Transverse colon (tissue), 4 donors: Measurements from ENCODE around the gene SSPN. TPM values are rescaled to one million over a fixed set of nuclear protein-coding genes. Genes with fewer than 3 reads are reported as not detected.

ENCODE experiments used
- DNase-seq: peaks from one replicate; pipeline ENCODE4 v3.0.0-alpha.2; 2019
- H3K27ac ChIP-seq, 4 donors: fragments of 200-600 bp; sonication (generic); 2 replicates each; pipeline ENCODE4 v1.5.1; 2016 to 2018; ENCODE audit warnings: inconsistent platforms in 4 of 4
- H3K27me3 ChIP-seq: fragments of 200-600 bp; sonication (generic); 2 replicates; pipeline ENCODE4 v1.5.1; 2017; ENCODE audit warnings: inconsistent platforms
- H3K36me3 ChIP-seq, 4 donors: fragments of 200-600 bp; sonication (generic); 2 replicates each; pipeline ENCODE4 v1.5.1; 2017 to 2019; ENCODE audit warnings: inconsistent platforms in 4 of 4
- H3K4me1 ChIP-seq, 4 donors: fragments of 200-600 bp; sonication (generic); 2 replicates each; pipeline ENCODE4 v1.5.1; 2017 to 2020; ENCODE audit warnings: inconsistent platforms in 4 of 4
- H3K4me3 ChIP-seq, 4 donors: fragments of 200-600 bp; sonication (generic); 1 replicate in 1 of 4; 2 replicates in 3 of 4; pipeline versions ENCODE4 v1.5.1 to v1.6.1; 2017 to 2019; ENCODE audit warnings: inconsistent platforms in 4 of 4
- H3K9me3 ChIP-seq, 2 donors: fragments of 200-600 bp; sonication (generic); 2 replicates each; pipeline ENCODE4 v1.5.1; 2017 to 2019; ENCODE audit warnings: inconsistent platforms in 2 of 2
- EP300 ChIP-seq: sonication (generic); formaldehyde crosslinking; IDR thresholded peaks from one replicate; pipeline ENCODE4 v1.6.1; 2017; ENCODE audit warnings: antibody characterized with exemption, low read depth
- POLR2A ChIP-seq: fragments of 450-650 bp; IDR thresholded peaks from one replicate; pipeline ENCODE4 v1.6.1; 2016; ENCODE audit warnings: antibody characterized with exemption, mild to moderate bottlenecking, moderate library complexity
- POLR2AphosphoS5 ChIP-seq, 3 donors: sonication (generic); formaldehyde crosslinking; IDR thresholded peaks; one replicate each; pipeline ENCODE4 v1.6.1; 2016; ENCODE audit warnings: antibody characterized with exemption in 3 of 3
- WGBS, 2 donors: methylation state at CpG; one replicate each; pipeline ENCODE4 v1.1.5; 2018; ENCODE audit warnings: low coverage in 1 of 2; 5-methylcytosine and 5-hydroxymethylcytosine counted together
- in situ Hi-C, 4 donors: fragments of 200-750 bp; cut with MboI; loops; one replicate each; pipeline versions ENCODE4 v1.15.0 to v1.15.1; 2017; ENCODE audit warnings: low sequenced_read_pairs in 3 of 4, low pct_ligation_motif_present in 1 of 4, low pct_unique_long_range_greater_than_20kb in 1 of 4
- intact Hi-C: fragments of 100-400 bp; cut with DNase I; formaldehyde crosslinking; loops from one replicate; pipeline ENCODE4 v1.15.1; 2023; ENCODE audit warnings: low total_unique reads
- total RNA-seq, 4 donors: library from RNA; depleted of rRNA; stranded (reverse); fragments of >200 nt; gene quantifications; one replicate each; pipeline ENCODE4 v1.1.0, GENCODE V29; 2016
- TF ChIP-seq, protein P1 (sequence below), 5 experiments: fragments of 200-600 bp in 3 of 5; fragments of 450-650 bp in 2 of 5; sonication (generic) in 3 of 5; IDR thresholded peaks; 1 replicate in 2 of 5; 2 replicates in 3 of 5; pipeline ENCODE4 v1.5.1; 2016 to 2017; ENCODE audit warnings: antibody characterized with exemption in 5 of 5, inconsistent platforms in 3 of 5, mild to moderate bottlenecking in 2 of 5, moderate library complexity in 1 of 5

The SSPN gene
- total RNA-seq, 4 donors from 2014 or later: 4.5 to 103 (median 15.0) TPM

DNA sequence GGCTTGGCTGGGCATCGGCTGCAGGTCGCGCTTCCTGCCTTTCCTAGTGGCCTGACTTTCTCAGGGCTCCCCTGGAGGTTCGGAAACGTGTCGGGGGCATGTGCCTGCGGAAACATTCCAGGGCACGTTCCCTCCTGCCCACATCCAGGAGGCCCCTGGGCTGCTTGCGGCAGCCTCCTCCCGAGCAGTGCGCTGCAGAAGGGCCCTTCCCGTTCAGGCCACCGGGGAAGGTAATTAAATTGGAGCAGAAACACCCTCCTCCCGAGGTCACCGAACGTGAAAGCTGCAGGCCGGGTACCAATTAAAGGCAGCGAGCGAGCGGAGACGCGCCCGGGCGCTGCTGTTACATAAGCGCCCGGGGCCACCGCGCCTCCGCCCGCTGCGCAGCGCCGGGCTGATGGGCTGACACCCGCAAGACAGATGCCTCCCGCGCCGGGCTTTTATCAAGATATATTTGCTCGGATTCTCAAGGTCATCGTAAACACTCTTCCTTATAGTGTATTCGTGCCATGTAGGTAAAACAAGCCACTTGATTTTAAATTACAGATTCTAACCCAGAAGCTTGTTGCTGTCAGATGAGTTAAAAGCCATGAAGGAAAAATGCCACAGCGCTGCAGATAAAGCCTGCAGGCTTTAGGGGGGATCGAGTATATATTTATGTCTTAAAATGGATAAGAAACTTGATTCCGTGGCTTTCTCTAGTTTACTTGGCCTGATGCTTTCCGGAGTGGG is 31.4 kb downstream of the SSPN start:
- DNase-seq: peak; percentile 40
- peaks cover 0 to 12% (median 7%) of the 10 kb centered on the region in 4 donors for H3K4me1 ChIP-seq
- in situ Hi-C loops (no loop called here), intact Hi-C loops (no loop called here)
- no peaks in the 10 kb centered on the region for H3K36me3 ChIP-seq
- no peaks in the 10 kb centered on the region for H3K9me3 ChIP-seq
- peaks cover 13% of the 10 kb centered on the region for H3K27me3 ChIP-seq
- TF ChIP-seq EP300 (no peak), POLR2AphosphoS5 (IDR thresholded peaks at IDR 0.05) (no peak), POLR2A (no peak)
- TF ChIP-seq, protein P1, sequence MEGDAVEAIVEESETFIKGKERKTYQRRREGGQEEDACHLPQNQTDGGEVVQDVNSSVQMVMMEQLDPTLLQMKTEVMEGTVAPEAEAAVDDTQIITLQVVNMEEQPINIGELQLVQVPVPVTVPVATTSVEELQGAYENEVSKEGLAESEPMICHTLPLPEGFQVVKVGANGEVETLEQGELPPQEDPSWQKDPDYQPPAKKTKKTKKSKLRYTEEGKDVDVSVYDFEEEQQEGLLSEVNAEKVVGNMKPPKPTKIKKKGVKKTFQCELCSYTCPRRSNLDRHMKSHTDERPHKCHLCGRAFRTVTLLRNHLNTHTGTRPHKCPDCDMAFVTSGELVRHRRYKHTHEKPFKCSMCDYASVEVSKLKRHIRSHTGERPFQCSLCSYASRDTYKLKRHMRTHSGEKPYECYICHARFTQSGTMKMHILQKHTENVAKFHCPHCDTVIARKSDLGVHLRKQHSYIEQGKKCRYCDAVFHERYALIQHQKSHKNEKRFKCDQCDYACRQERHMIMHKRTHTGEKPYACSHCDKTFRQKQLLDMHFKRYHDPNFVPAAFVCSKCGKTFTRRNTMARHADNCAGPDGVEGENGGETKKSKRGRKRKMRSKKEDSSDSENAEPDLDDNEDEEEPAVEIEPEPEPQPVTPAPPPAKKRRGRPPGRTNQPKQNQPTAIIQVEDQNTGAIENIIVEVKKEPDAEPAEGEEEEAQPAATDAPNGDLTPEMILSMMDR (IDR thresholded peaks at IDR 0.05): no peak
- peak overlapping the region; percentile 17 to 66 (median 40) for H3K27ac ChIP-seq
- H3K4me3 ChIP-seq: peak overlapping the region; percentile 9 to 57 (median 34)
- 7 to 25% methylated on average over 5 to 43 of the region's 44 CpGs for WGBS, 2 donors

DNA sequence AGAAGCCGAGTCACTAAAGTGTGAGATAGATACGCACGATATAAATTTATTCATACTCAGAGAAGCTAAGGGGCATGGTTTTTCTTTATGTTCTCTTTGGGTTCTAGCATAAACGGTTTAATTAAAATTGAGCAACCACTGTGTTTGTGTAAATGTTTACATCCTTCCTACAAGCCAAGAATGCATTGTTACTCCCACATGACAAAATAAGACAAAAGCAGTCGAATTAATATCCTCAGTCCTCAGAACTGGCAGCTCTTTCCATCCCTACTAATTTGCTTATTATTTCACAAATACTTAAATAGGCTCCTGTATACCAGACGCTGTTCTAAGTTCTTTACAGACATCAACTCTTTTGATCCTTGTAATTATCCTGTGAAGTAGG is 32.0 kb downstream of the SSPN start:
- Histone ChIP-seq H3K4me3 (peak overlapping the region in 3 of 4 donors; percentile 33 to 57 (median 34)), H3K27me3 (peaks cover 13% of the 10 kb centered on the region), H3K9me3 (no peaks in the 10 kb centered on the region), H3K27ac (peak overlapping the region in 3 of 4 donors; percentile 17 to 66 (median 41)), H3K36me3 (no peaks in the 10 kb centered on the region), H3K4me1 (peaks cover 0 to 12% (median 7%) of the 10 kb centered on the region in 4 donors)
- WGBS, 2 donors: 42 to 53% methylated on average over 4 to 6 of the region's 6 CpGs
- DNase-seq: no peak
- in situ Hi-C loops (no loop called here), intact Hi-C loops (no loop called here)
- TF ChIP-seq POLR2AphosphoS5 (IDR thresholded peaks at IDR 0.05) (no peak), EP300 (no peak), POLR2A (no peak)
- TF ChIP-seq, protein P1 (IDR thresholded peaks at IDR 0.05): no peak

DNA sequence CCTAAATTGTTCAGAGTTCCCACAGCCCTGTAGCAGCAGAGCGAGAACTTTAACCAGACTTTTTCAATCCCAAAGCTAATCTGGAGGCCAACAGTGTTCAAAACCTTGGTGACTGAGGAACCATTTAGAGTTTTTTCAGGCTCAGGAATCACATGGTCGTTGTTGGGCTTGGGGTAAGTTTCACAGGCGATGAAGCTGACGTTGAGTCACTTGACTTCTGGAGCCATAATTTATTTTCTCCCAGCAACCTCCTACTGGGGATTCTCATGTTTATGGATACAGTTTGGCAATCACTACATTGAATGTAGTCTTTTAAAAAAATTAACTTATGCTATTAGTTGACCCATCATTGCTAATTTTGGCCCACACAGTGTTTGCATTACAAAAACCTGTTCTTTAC is 34.5 kb downstream of the SSPN start:
- Histone ChIP-seq H3K4me3 (no peak overlapping the region), H3K9me3 (no peaks in the 10 kb centered on the region), H3K27me3 (peaks cover 13% of the 10 kb centered on the region), H3K4me1 (peaks cover 0 to 12% (median 7%) of the 10 kb centered on the region in 4 donors), H3K27ac (no peak overlapping the region), H3K36me3 (no peaks in the 10 kb centered on the region)
- 76 to 87% methylated on average over 3 to 4 of the region's 4 CpGs for WGBS, 2 donors
- in situ Hi-C loops (no loop called here), intact Hi-C loops (no loop called here)
- no peak for TF ChIP-seq EP300
- TF ChIP-seq POLR2AphosphoS5 (IDR thresholded peaks at IDR 0.05): no peak
- no peak for TF ChIP-seq POLR2A
- no peak for DNase-seq

DNA sequence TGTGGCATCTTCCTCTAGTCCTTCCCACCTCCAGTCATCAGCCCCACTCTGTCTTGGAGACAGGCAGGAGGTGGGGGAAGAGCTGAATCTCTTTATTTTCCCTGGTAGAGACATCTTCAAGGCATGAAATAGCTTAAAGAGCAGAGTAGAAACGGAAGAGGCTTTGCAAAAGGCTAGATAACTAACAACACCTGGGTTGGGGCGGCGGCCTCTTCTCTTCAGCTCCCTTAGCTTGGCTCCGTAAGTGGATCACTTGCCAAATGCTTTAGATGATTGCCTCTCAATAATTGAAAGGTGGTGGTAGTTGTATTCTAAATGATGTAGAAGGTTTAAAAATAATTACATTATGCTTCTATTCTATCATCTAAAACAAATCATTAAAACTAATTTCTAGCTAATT is 36.1 kb downstream of the SSPN start:
- Histone ChIP-seq H3K4me3 (no peak overlapping the region), H3K4me1 (peaks cover 0 to 6% (median 2%) of the 10 kb centered on the region in 4 donors), H3K36me3 (no peaks in the 10 kb centered on the region), H3K27ac (peak overlapping the region in 1 of 4 donors; percentile 13), H3K27me3 (peaks cover 13% of the 10 kb centered on the region), H3K9me3 (no peaks in the 10 kb centered on the region)
- in situ Hi-C loops (no loop called here), intact Hi-C loops (no loop called here)
- no peak for DNase-seq
- WGBS, 2 donors: 80 to 87% methylated on average over 4 of the region's 4 CpGs
- TF ChIP-seq POLR2A: no peak
- no peak for TF ChIP-seq POLR2AphosphoS5 (IDR thresholded peaks at IDR 0.05)
- TF ChIP-seq, protein P1 (IDR thresholded peaks at IDR 0.05): no peak
- no peak for TF ChIP-seq EP300
